ENCODE measurements around the gene IL10RB. TPM values are rescaled to one million over a fixed set of nuclear protein-coding genes. Genes with fewer than 3 reads are reported as not detected.

Gene IL10RB
- total and polyA plus RNA-seq, 2 of the 8 experiments (the other 6 are each of a cell fraction or from before 2014, with no cell fraction given) = 2.7 to 3.2 TPM

GRCh38 chr21:33279330-33279820 lies 13.2 kb downstream of the IL10RB start (continued):
- TF ChIP-seq SP2 (IDR thresholded peaks at IDR 0.05; ENCODE audit: low read length) (no peak), FOSL1 (IDR thresholded peaks at IDR 0.05; ENCODE audit: insufficient read depth, low read depth, low read length) (no peak), TAF1 (IDR thresholded peaks at IDR 0.05; ENCODE audit: low read depth, low read length) (no peak)

Measured in H1 (cell line).